HepG2 (cell line): ENCODE data around the gene CLMP. TPM values are rescaled to one million over a fixed set of nuclear protein-coding genes. Genes with fewer than 3 reads are reported as not detected.

Experiments
- ATAC-seq: fragments of 200-7000 bp; cut with Tn5 transposase; 3 replicates; pipeline ENCODE4 v1.9.1; 2020; ENCODE audit warnings: mild to moderate bottlenecking, moderate library complexity
- BruUV-seq: library from RNA; stranded (reverse); fragments of 400-500 nt; replicated peaks from 2 replicates; lab custom pipeline; 2021; lab: Mats Ljungman, UMichigan
- CTCF ChIA-PET: fragments of 300-600 bp; formaldehyde crosslinking; extraction: SDS; loops from one replicate; lab custom pipeline; 2021; ENCODE audit warnings: low total read pairs, inconsistent platforms, low intra/inter-chr PET ratio; lab: Yijun Ruan, JAX
- POLR2A ChIA-PET: fragments of 350-600 bp; sonication (Branson Sonifier 250); formaldehyde crosslinking; loops from one replicate; lab custom pipeline; 2020; ENCODE audit warnings: antibody characterized with exemption, inconsistent platforms; lab: Yijun Ruan, JAX
- DNase-seq: peaks from one replicate; pipeline ENCODE4 v3.0.0-alpha.2; 2015; ENCODE audit warnings: low spot score
- FAIRE-seq: peaks from 3 replicates; lab custom pipeline; 2011; peaks lifted over from hg19 to GRCh38; lab: Jason Lieb, UNC
- H2AFZ ChIP-seq: one replicate; pipeline ENCODE4 v1.6.1; 2011; ENCODE audit warnings: low read length, inconsistent platforms
- H3K27ac ChIP-seq: fragments of 300-600 bp; 3 replicates; pipeline ENCODE4 v1.8.0; 2011; ENCODE audit warnings: mixed run types, mild to moderate bottlenecking, mixed read lengths, low read length, inconsistent platforms; ENCODE audit not compliant: insufficient read depth; ENCODE audit errors: extremely low read length
- H3K27me3 ChIP-seq, 2 experiments: fragments of 200-600 bp in 1 of 2; 2 replicates in 1 of 2; 3 replicates in 1 of 2; pipeline versions ENCODE4 v1.6.0 to v1.8.0; 2011; ENCODE audit warnings: low read length in 2 of 2, mild to moderate bottlenecking in 2 of 2, moderate library complexity in 2 of 2, inconsistent platforms in 1 of 2; ENCODE audit not compliant: insufficient read depth in 2 of 2, control insufficient read depth in 1 of 2
- H3K36me3 ChIP-seq, 2 experiments: fragments of 200-600 bp in 1 of 2; replicated peaks in 1 of 2; 2 replicates in 1 of 2; 3 replicates in 1 of 2; pipeline versions ENCODE4 v1.5.1 to v1.8.0; 2011; ENCODE audit warnings: low read length in 2 of 2, inconsistent platforms in 1 of 2; ENCODE audit not compliant: insufficient read depth in 2 of 2, control insufficient read depth in 1 of 2
- H3K4me1 ChIP-seq: 2 replicates; pipeline ENCODE4 v1.5.1; 2012; ENCODE audit warnings: low read length, inconsistent platforms; ENCODE audit not compliant: insufficient read depth
- H3K4me2 ChIP-seq: 2 replicates; pipeline ENCODE4 v1.6.0; 2011; ENCODE audit warnings: low read depth, low read length, inconsistent platforms
- H3K4me3 ChIP-seq, 3 experiments: fragments of 200-600 bp in 1 of 3; sonication (generic), shearing (Covaris generic) in 1 of 3; replicated peaks in 1 of 3; 2 replicates each; pipeline ENCODE4 v1.5.1; 2011 to 2016; ENCODE audit warnings: low read length in 3 of 3, inconsistent platforms in 2 of 3, low read depth in 2 of 3, mild to moderate bottlenecking in 2 of 3, control low read depth in 1 of 3, mixed read lengths in 1 of 3; ENCODE audit not compliant: insufficient read depth in 1 of 3
- H3K79me2 ChIP-seq: one replicate; pipeline ENCODE4 v1.6.1; 2011; ENCODE audit warnings: low read length, inconsistent platforms; ENCODE audit not compliant: insufficient read depth
- H3K9ac ChIP-seq: 2 replicates; pipeline ENCODE4 v1.6.0; 2011; ENCODE audit warnings: mild to moderate bottlenecking, low read depth, low read length, inconsistent platforms; ENCODE audit not compliant: insufficient read depth
- H3K9me3 ChIP-seq: 2 replicates; pipeline ENCODE4 v1.5.1; 2012; ENCODE audit warnings: mild to moderate bottlenecking, low read length
- H4K20me1 ChIP-seq: 2 replicates; pipeline ENCODE4 v1.6.0; 2011; ENCODE audit warnings: inconsistent platforms, mild to moderate bottlenecking, low read length, moderate library complexity; ENCODE audit not compliant: insufficient read depth
- FOSL1 ChIP-seq: sonication (generic); formaldehyde crosslinking; IDR thresholded peaks from 2 replicates; pipeline ENCODE4 v1.9.0; 2021; ENCODE audit warnings: missing genetic modification reagents, borderline replicate concordance
- HNF1A ChIP-seq, 2 experiments: sonication (generic) in 1 of 2; formaldehyde crosslinking in 1 of 2; IDR thresholded peaks; 2 replicates each; pipeline versions ENCODE4 v1.4.0 to v1.6.1; 2016 to 2020; ENCODE audit warnings: borderline replicate concordance in 1 of 2, low read depth in 1 of 2, mild to moderate bottlenecking in 1 of 2, missing genetic modification reagents in 1 of 2
- JUND ChIP-seq: sonication (generic); formaldehyde crosslinking; IDR thresholded peaks from 2 replicates; pipeline ENCODE4 v1.8.0; 2022; ENCODE audit warnings: mild to moderate bottlenecking, missing genetic modification reagents
- RAD21 ChIP-seq: fragments of 450-650 bp; formaldehyde crosslinking; IDR thresholded peaks from 2 replicates; pipeline ENCODE4 v1.5.0; 2020; ENCODE audit warnings: mild to moderate bottlenecking
- REXO4 ChIP-seq: sonication (generic); formaldehyde crosslinking; IDR thresholded peaks from 2 replicates; pipeline ENCODE4 v1.8.0; 2022; ENCODE audit warnings: missing genetic modification reagents, mild to moderate bottlenecking, borderline replicate concordance
- SATB2 ChIP-seq: sonication (generic); formaldehyde crosslinking; IDR thresholded peaks from 2 replicates; pipeline ENCODE4 v1.5.0; 2020; ENCODE audit warnings: missing genetic modification reagents
- ZNF18 ChIP-seq: sonication (generic); formaldehyde crosslinking; IDR thresholded peaks from 2 replicates; pipeline ENCODE4 v1.8.0; 2022; ENCODE audit warnings: mild to moderate bottlenecking, missing genetic modification reagents; ENCODE audit not compliant: insufficient replicate concordance
- ZNF564 ChIP-seq: sonication (generic); formaldehyde crosslinking; IDR thresholded peaks from 2 replicates; pipeline ENCODE4 v1.8.1; 2023; ENCODE audit warnings: mild to moderate bottlenecking, missing genetic modification reagents
- WGBS: methylation state at CpG from one replicate; pipeline ENCODE4 v1.1.6; 2017; ENCODE audit warnings: low lambda C conversion rate; 5-methylcytosine and 5-hydroxymethylcytosine counted together
- in situ Hi-C: cut with HindIII; loops from 2 replicates; pipeline ENCODE4 v1.10.0; 2017; ENCODE audit warnings: low pct_unique_long_range_greater_than_20kb; ENCODE audit not compliant: extremely low pct_ligation_motif_present
- intact Hi-C: fragments of 100-400 bp; cut with micrococcal nuclease; formaldehyde crosslinking; loops from one replicate; pipeline ENCODE4 v1.10.0; 2022; ENCODE audit not compliant: unreplicated experiment
- polyA plus RNA-seq, 8 experiments: library from polyadenylated mRNA; depleted of rRNA in 3 of 8; stranded (reverse) in 7 of 8; unstranded in 1 of 8; fragments of >200 nt; fragmentation: Illumina TruSeq in 4 of 8; extraction: Trizol in 4 of 8; gene quantifications; 2 replicates each; pipeline versions ENCODE4 v1.2.1 to v1.2.3, GENCODE V29; 2011 to 2016; ENCODE audit warnings: low read depth in 4 of 8, missing spikeins in 1 of 8, mixed read lengths in 1 of 8; ENCODE audit not compliant: insufficient read depth in 1 of 8
- total RNA-seq, 5 experiments: library from RNA; depleted of rRNA; stranded (reverse); fragments of >200 nt; fragmentation: Illumina TruSeq; extraction: Trizol; gene quantifications; 2 replicates each; pipeline ENCODE4 v1.2.3, GENCODE V29; 2016; ENCODE audit warnings: low read depth in 1 of 5

Gene CLMP
- total and polyA plus RNA-seq, 2 of the 13 experiments (the other 11 are each of a cell fraction or from before 2014, with no cell fraction given), result not detected

GRCh38 chr11:123035831-123036230 is 159.2 kb downstream of the CLMP start:
- CTCF ChIA-PET, result no interaction called here
- Histone ChIP-seq H3K9ac (no peak overlapping the region), H3K9me3 (no peaks in the 10 kb centered on the region), H3K4me2 (no peak overlapping the region), H3K27me3 (no peaks in the 10 kb centered on the region), H2AFZ (no peak overlapping the region), H3K79me2 (no peaks in the 10 kb centered on the region), H4K20me1 (no peaks in the 10 kb centered on the region), H3K4me1 (no peaks in the 10 kb centered on the region), H3K4me3 (no peak overlapping the region), H3K27ac (no peak overlapping the region), H3K36me3 (no peaks in the 10 kb centered on the region)
- DNase-seq (no peak), ATAC-seq (no peak), FAIRE-seq (no peak)
- TF ChIP-seq SATB2 (no peak), HNF1A (IDR thresholded peaks at IDR 0.05; ENCODE audit: low read depth) (no peak), HNF1A (CRISPR knock-in tag; IDR thresholded peaks at IDR 0.05; ENCODE audit: borderline replicate concordance) (no peak), REXO4 (no peak), JUND (no peak), RAD21 (CRISPR knock-in tag) (no peak), FOSL1 (no peak), ZNF18 (CRISPR knock-in tag) (no peak), ZNF564 (CRISPR knock-in tag) (no peak)
- BruUV-seq, result no TSS peak
- in situ Hi-C loops (loop anchor here (25.0 kb wide), 1 partner anchor 424 kb away; no protein-coding TSS in a partner anchor), intact Hi-C loops (no loop called here)
- POLR2A ChIA-PET, result no interaction called here
- 63% methylated on average over 10 of the region's 10 CpGs for WGBS
